Measurements from ENCODE around the gene PLAU. TPM values are rescaled to one million over a fixed set of nuclear protein-coding genes. Genes with fewer than 3 reads are reported as not detected.

PLAU gene
- total RNA-seq, 4 donors from 2014 or later = 8.8 to 15.9 (median 11.9) TPM

DNA sequence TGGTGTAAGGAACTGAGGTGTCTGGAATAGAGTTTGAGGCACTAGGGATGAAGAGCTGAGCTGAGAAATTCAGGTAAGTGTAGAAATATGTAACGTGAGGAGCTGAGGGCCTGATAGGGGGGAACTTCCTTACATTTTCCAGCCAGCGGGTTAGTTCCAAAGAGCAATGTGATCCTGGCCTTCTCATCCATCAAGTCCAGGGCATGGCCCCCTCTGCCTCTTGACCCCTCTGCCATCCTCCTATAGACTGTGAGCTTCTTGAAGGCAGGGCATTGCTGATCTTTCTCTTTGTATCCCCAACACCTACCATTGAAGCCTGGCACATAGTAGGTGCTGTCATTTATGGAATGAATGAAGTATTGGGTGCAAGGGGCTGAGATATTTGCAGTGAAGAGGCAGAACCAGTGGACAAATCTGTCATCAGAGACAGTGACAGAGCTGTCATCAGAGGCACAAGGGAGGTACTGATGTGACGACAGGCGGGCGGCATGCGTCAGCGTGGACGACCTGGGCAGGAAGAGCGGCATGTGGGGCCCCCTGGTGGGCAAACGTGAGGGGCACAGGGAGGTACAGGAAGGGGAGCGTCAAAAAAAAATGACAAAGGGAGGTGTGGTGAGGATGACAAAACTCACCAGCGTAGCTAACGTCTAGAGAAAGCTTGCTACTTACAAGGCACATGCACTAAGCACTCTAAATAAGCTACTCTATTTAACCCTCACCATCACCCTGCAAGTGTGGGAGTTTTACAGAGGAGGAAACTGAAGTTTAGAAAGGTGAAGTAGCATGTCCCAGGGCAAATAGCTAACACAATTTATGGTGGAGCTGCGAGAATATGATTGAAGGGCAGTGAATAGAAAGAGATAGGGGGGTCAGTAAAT, 31.4 kb upstream of the PLAU start:
- H3K4me1 ChIP-seq = peaks cover 19 to 41% (median 25%) of the 10 kb centered on the region in 3 donors
- H3K4me3 ChIP-seq = no peak overlapping the region
- H3K36me3 ChIP-seq = no peaks in the 10 kb centered on the region
- no peaks in the 10 kb centered on the region for H3K27me3 ChIP-seq
- H3K9me3 ChIP-seq = no peaks in the 10 kb centered on the region
- DNase-seq = peak; percentile 40
- WGBS, 2 donors = 11 to 13% methylated on average over 14 of the region's 14 CpGs
- TF ChIP-seq, protein P1, sequence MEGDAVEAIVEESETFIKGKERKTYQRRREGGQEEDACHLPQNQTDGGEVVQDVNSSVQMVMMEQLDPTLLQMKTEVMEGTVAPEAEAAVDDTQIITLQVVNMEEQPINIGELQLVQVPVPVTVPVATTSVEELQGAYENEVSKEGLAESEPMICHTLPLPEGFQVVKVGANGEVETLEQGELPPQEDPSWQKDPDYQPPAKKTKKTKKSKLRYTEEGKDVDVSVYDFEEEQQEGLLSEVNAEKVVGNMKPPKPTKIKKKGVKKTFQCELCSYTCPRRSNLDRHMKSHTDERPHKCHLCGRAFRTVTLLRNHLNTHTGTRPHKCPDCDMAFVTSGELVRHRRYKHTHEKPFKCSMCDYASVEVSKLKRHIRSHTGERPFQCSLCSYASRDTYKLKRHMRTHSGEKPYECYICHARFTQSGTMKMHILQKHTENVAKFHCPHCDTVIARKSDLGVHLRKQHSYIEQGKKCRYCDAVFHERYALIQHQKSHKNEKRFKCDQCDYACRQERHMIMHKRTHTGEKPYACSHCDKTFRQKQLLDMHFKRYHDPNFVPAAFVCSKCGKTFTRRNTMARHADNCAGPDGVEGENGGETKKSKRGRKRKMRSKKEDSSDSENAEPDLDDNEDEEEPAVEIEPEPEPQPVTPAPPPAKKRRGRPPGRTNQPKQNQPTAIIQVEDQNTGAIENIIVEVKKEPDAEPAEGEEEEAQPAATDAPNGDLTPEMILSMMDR (IDR thresholded peaks at IDR 0.05) = peak; percentile 94 to 97 (median 96)
- TF ChIP-seq POLR2A (IDR thresholded peaks at IDR 0.05) = no peak
- H3K27ac ChIP-seq = peak overlapping the region; percentile 15 to 47 (median 40)
- intact Hi-C loops (cut with DNase I) = loop anchor here (5.0 kb wide), 1 partner anchor 32 kb away; no protein-coding TSS in a partner anchor

DNA sequence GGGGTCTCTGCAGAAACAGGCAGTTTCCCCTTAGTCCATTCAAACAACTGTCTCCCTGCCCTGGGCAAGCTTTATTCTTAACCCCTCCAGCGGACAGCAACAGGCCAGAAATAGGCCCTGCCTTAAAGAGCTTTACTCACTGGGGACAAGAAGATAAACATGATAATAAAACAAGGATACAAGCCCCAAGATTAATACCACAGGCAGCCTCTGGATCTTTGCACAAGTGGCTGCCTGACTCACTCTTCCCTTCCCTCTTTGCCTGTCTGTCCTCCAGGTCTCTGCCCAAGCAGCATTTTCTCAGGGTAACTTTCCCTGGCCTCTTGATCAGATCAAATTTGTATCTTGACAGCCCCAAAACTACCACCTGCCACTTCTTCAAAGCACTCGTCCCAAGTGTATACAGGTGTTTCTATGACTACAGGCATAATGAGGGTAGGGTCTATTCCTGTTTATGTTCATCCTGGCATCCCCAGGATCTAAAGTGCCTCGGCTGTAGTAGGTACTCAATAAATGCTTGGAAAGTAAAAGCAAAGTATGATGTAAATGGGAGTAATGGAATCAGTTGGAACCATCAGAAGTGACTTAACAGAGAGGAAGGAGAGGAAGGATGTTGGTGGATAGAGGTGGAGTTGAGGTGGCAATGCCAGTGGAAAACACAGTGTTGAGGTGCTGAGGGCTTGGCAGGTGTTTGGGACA, 29.6 kb upstream of the PLAU start:
- H3K27ac ChIP-seq = no peak overlapping the region
- WGBS, 2 donors = 75 to 78% methylated on average over 3 of the region's 3 CpGs
- H3K4me3 ChIP-seq = no peak overlapping the region
- intact Hi-C loops (cut with DNase I) = loop anchor here (5.0 kb wide), 1 partner anchor 34 kb away; no protein-coding TSS in a partner anchor
- no peak for DNase-seq
- peaks cover 8 to 29% (median 13%) of the 10 kb centered on the region in 3 donors for H3K4me1 ChIP-seq
- H3K9me3 ChIP-seq = no peaks in the 10 kb centered on the region
- no peaks in the 10 kb centered on the region for H3K27me3 ChIP-seq
- H3K36me3 ChIP-seq = no peaks in the 10 kb centered on the region
- TF ChIP-seq, protein P1 (IDR thresholded peaks at IDR 0.05) = no peak
- TF ChIP-seq POLR2A (IDR thresholded peaks at IDR 0.05) = no peak

DNA sequence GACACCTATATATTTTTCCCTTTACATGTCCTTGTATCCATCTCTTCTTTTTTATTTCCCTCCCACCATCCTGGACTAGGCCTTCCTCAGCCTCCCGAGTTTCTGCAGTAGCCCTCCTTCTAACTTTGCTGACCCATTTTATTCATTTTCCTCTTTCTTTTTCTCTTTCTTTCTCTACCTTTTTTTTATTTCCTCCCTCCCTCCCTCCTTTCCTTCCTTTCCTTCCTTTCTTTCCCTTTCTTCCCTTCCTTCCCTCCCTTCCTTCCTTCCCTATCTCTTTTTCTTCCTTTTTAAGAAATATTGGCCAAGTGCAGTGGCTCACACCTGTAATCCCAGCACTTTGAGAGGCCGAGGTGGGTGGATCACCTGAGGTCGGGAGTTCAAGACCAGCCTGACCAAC, 26.9 kb upstream of the PLAU start:
- H3K27ac ChIP-seq = no peak overlapping the region
- H3K27me3 ChIP-seq = no peaks in the 10 kb centered on the region
- H3K9me3 ChIP-seq = no peaks in the 10 kb centered on the region
- H3K4me3 ChIP-seq = no peak overlapping the region
- H3K36me3 ChIP-seq = no peaks in the 10 kb centered on the region
- H3K4me1 ChIP-seq = peaks cover 28 to 44% (median 33%) of the 10 kb centered on the region in 3 donors
- 56 to 70% methylated on average over 3 of the region's 3 CpGs for WGBS, 2 donors
- no peak for DNase-seq
- intact Hi-C loops (cut with DNase I) = loop anchor here (5.0 kb wide), 1 partner anchor 37 kb away; no protein-coding TSS in a partner anchor
- TF ChIP-seq POLR2A (IDR thresholded peaks at IDR 0.05) = no peak
- TF ChIP-seq, protein P1 (IDR thresholded peaks at IDR 0.05) = no peak

DNA sequence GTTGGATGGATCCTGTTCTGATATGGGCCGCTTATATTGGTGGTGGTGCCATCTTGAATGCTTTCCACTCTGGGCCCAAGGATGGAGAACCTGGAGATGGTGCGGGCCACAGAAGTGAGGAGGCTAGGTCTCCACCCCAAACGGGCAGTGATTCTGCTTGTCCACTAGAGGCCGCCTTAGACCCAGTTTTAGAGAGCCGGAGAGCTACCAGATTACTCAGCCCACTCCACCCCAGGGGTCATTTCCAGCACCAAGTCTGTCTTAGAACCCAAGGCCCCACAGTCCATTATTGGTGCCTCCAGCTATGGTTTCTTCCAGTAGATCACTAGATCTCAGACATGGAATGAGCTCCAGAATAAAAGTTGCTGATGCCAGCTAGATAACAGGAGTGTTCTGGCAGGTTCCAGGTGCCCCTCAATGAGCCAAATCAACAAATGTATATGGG, 24.8 kb upstream of the PLAU start:
- intact Hi-C loops (cut with DNase I) = loop anchor here (2.0 kb wide), 1 partner anchor 55 kb away; no protein-coding TSS in a partner anchor
- 0% methylated on average over 4 to 5 of the region's 5 CpGs for WGBS, 2 donors
- TF ChIP-seq POLR2A (IDR thresholded peaks at IDR 0.05) = no peak
- TF ChIP-seq, protein P1 (IDR thresholded peaks at IDR 0.05) = peak; percentile 78 to 92 (median 90)

More for the DNA sequence above, 24.8 kb upstream of the PLAU start:
- Histone ChIP-seq H3K27ac (peak overlapping the region; percentile 92 to 96 (median 94)), H3K9me3 (no peaks in the 10 kb centered on the region), H3K4me3 (no peak overlapping the region), H3K36me3 (no peaks in the 10 kb centered on the region), H3K27me3 (no peaks in the 10 kb centered on the region), H3K4me1 (peaks cover 28 to 53% (median 36%) of the 10 kb centered on the region in 3 donors)
- DNase-seq = no peak
